Measurements from ENCODE around the gene CAMSAP1.

CAMSAP1 gene

DNA sequence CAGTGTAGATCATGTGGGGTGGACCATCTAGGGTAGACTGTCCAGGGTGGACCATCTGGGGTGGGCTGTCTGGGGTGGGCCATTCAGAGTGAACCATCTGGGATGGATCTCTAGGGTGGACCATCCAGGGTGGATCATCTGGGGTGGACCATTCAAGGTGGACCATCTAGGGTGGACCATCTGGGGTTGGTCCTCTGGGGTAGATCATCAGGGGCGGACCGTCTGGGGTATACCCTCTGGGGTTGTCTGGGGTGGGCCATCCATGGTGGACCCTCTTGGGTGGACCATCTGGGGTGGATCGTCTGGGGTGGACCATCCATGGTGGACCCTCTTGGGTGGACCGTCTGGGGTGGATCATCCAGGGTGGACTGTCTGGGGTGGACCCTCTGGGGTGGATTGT, 141.1 kb downstream of the CAMSAP1 start:
- no peak overlapping the region for H3K4me3 ChIP-seq (ENCODE audit: low read depth, low read length)
- no peak for TF ChIP-seq CTCF (IDR thresholded peaks at IDR 0.05; ENCODE audit: borderline replicate concordance, insufficient read depth, low read depth, low read length)

DNA sequence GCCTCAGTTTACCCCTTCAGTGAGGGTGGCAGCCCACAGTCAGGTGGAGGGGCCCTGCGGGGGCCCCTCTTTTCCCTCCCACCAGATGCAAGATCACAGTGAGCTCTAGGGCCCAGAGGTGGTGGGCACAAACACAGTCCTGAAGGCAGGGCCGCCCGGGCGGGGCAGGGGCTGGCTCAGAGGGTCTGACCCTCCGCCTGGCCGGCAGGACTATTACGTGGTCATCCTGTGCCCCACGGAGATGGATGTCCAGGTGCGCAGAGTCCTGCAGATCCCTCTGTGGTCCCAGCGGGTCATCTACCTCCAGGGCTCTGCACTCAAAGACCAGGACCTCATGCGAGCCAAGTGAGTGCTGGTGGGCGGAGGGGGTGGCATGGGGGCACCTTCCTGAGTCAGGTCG, 141.9 kb downstream of the CAMSAP1 start:
- no peak overlapping the region for H3K4me3 ChIP-seq (ENCODE audit: low read depth, low read length)
- TF ChIP-seq CTCF (IDR thresholded peaks at IDR 0.05; ENCODE audit: borderline replicate concordance, insufficient read depth, low read depth, low read length) = no peak

- TF ChIP-seq CTCF (IDR thresholded peaks at IDR 0.05; ENCODE audit: borderline replicate concordance, insufficient read depth, low read depth, low read length) = no peak
- no peak overlapping the region for H3K4me3 ChIP-seq (ENCODE audit: low read depth, low read length)
Measured at GRCh38 chr9:135764731-135765130, 142.6 kb downstream of the CAMSAP1 start.

DNA sequence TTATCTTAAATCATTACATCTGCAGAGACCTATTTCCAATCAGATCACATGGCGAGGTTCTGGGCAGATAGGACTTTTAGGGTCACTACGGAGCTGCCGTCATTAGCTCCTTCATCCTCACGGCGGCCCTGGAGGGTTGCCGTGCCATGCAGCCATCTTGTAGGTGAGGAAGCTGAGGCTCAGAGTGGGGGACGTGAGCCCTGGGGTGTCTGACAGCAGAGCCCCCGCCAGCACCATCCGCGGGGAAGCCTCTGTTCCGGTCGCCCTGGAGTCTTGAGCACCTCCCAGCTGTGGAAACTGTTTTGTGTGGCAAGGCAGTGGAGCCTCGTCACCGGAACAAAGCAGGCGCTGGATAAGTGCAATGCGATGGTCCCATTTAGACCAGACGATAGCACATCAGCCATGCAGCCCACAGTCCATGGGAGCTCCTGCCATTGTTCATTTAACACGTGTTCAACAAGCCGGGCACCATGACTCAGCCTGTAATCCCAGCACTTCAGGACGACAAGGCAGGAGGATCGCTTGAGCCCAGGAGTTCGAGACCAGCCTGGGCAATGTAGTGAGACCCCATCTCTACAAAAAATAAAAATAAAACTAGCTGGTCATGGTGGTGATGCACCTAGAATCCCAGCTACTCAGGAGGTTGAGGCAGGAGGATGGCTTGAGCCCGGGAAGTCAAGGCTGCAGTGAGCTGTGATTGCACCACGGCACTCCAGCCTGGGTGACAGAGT, 143.5 kb downstream of the CAMSAP1 start:
- TF ChIP-seq CTCF (IDR thresholded peaks at IDR 0.05; ENCODE audit: borderline replicate concordance, insufficient read depth, low read depth, low read length) = no peak

DNA sequence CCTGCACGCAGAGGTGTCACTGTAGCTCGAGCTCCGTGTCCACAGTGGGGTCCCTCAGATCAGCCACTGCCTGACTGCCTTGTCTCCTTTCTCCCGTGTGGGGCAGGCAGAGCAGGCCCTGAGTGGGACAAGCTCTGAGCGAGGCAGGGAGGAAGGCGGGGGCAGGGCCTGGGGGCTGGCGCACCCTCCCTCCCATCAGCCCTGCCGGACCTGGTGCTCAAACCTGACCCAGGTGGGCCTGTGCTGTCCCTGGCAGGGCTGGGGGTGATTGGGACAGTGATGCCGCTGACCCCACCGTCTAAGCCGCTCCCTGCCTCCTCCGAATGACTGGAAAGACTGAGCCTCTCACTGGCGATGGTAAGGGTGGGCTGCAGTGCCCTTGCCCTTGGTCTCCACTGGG, 144.4 kb downstream of the CAMSAP1 start:
- no peak overlapping the region for H3K4me3 ChIP-seq (ENCODE audit: low read depth, low read length)
- TF ChIP-seq CTCF (IDR thresholded peaks at IDR 0.05; ENCODE audit: borderline replicate concordance, insufficient read depth, low read depth, low read length) = no peak

More for the DNA sequence above, 143.5 kb downstream of the CAMSAP1 start:
- H3K4me3 ChIP-seq (ENCODE audit: low read depth, low read length) = no peak overlapping the region

GRCh38 chr9:135761845-135762168, 145.5 kb downstream of the CAMSAP1 start:
- H3K4me3 ChIP-seq (ENCODE audit: low read depth, low read length) = no peak overlapping the region
- no peak for TF ChIP-seq CTCF (IDR thresholded peaks at IDR 0.05; ENCODE audit: borderline replicate concordance, insufficient read depth, low read depth, low read length)

GRCh38 chr9:135761150-135761844, 146.0 kb downstream of the CAMSAP1 start:
- no peak overlapping the region for H3K4me3 ChIP-seq (ENCODE audit: low read depth, low read length)
- TF ChIP-seq CTCF (IDR thresholded peaks at IDR 0.05; ENCODE audit: borderline replicate concordance, insufficient read depth, low read depth, low read length) = no peak
